IMR-90 (cell line): ENCODE results near the gene PLCD1. TPM values are rescaled to one million over a fixed set of nuclear protein-coding genes. Genes with fewer than 3 reads are reported as not detected.

Experiments used
- ATAC-seq: fragments of 200-7000 bp; cut with Tn5 transposase; 2 replicates; pipeline ENCODE4 v1.9.1; 2020; ENCODE audit warnings: low read depth, mild to moderate bottlenecking, moderate library complexity
- BruUV-seq: library from RNA; stranded (reverse); fragments of 400-500 nt; replicated peaks from 2 replicates; lab custom pipeline; 2021; lab: Mats Ljungman, UMichigan
- CTCF ChIA-PET: fragments of 300-600 bp; formaldehyde crosslinking; extraction: SDS; loops from one replicate; lab custom pipeline; 2021; ENCODE audit warnings: antibody characterized with exemption; lab: Yijun Ruan, JAX
- POLR2A ChIA-PET: fragments of 300-600 bp; sonication (Branson Sonifier 250); formaldehyde crosslinking; loops from one replicate; lab custom pipeline; 2022; ENCODE audit warnings: antibody characterized with exemption; ENCODE audit not compliant: unreplicated experiment; lab: Charles Lee
- DNase-seq: peaks from one replicate; pipeline ENCODE4 v3.0.0; 2013
- H2AFZ ChIP-seq: replicated peaks from 2 replicates; pipeline ENCODE3; 2013; ENCODE audit warnings: low read length, mild to moderate bottlenecking; ENCODE audit not compliant: poor library complexity
- H2AK5ac ChIP-seq: 2 replicates; pipeline ENCODE4 v1.6.1; 2013; ENCODE audit warnings: low read depth, low read length, inconsistent platforms
- H2AK9ac ChIP-seq: replicated peaks from 2 replicates; pipeline ENCODE3; 2013; ENCODE audit warnings: mild to moderate bottlenecking, low read depth, low read length, moderate library complexity; ENCODE audit not compliant: poor library complexity
- H2BK120ac ChIP-seq: 2 replicates; pipeline ENCODE4 v1.6.1; 2013; ENCODE audit warnings: low read depth, low read length, inconsistent platforms
- H2BK15ac ChIP-seq: 3 replicates; pipeline ENCODE4 v1.6.1; 2013; ENCODE audit warnings: low read depth, low read length, inconsistent platforms
- H2BK20ac ChIP-seq: 2 replicates; pipeline ENCODE4 v1.6.1; 2013; ENCODE audit warnings: low read depth, mild to moderate bottlenecking, inconsistent platforms, low read length, moderate library complexity
- H2BK5ac ChIP-seq: 2 replicates; pipeline ENCODE4 v1.6.1; 2013; ENCODE audit warnings: mild to moderate bottlenecking, low read depth, low read length, inconsistent platforms; ENCODE audit not compliant: poor library complexity, severe bottlenecking
- H3K14ac ChIP-seq: replicated peaks from 2 replicates; pipeline ENCODE4 v1.6.1; 2013; ENCODE audit warnings: low read depth, low read length, inconsistent platforms
- H3K18ac ChIP-seq: 2 replicates; pipeline ENCODE4 v1.6.1; 2013; ENCODE audit warnings: low read depth, low read length, control low read depth
- H3K23ac ChIP-seq: 2 replicates; pipeline ENCODE4 v1.6.1; 2013; ENCODE audit warnings: low read depth, low read length, inconsistent platforms
- H3K27ac ChIP-seq: 2 replicates; pipeline ENCODE4 v1.5.1; 2013; ENCODE audit warnings: mild to moderate bottlenecking, control low read depth, low read length; ENCODE audit not compliant: insufficient read depth
- H3K27me3 ChIP-seq: 2 replicates; pipeline ENCODE4 v1.6.1; 2013; ENCODE audit warnings: low read length; ENCODE audit not compliant: control insufficient read depth, insufficient read depth
- H3K36me3 ChIP-seq: 2 replicates; pipeline ENCODE4 v1.6.1; 2013; ENCODE audit warnings: low read length, mixed read lengths; ENCODE audit not compliant: control insufficient read depth, insufficient read depth
- H3K4ac ChIP-seq: 2 replicates; pipeline ENCODE4 v1.6.1; 2013; ENCODE audit warnings: low read depth, low read length, inconsistent platforms
- H3K4me1 ChIP-seq: 2 replicates; pipeline ENCODE4 v1.6.1; 2013; ENCODE audit warnings: low read length, mixed read lengths; ENCODE audit not compliant: control insufficient read depth, insufficient read depth
- H3K4me2 ChIP-seq: 2 replicates; pipeline ENCODE4 v1.6.1; 2013; ENCODE audit warnings: low read depth, mild to moderate bottlenecking, control low read depth, low read length, moderate library complexity
- H3K4me3 ChIP-seq: 2 replicates; pipeline ENCODE4 v1.5.1; 2013; ENCODE audit warnings: low read depth, mild to moderate bottlenecking, control low read depth, low read length, moderate library complexity; ENCODE audit not compliant: insufficient read depth
- H3K56ac ChIP-seq: 2 replicates; pipeline ENCODE4 v1.6.1; 2013; ENCODE audit warnings: low read length, inconsistent platforms; ENCODE audit not compliant: insufficient read depth; ENCODE audit errors: extremely low read depth
- H3K79me1 ChIP-seq, 2 experiments: 2 replicates each; pipeline ENCODE4 v1.6.1; 2013; ENCODE audit warnings: low read length in 2 of 2, inconsistent platforms in 1 of 2, low read depth in 1 of 2
- H3K9ac ChIP-seq: 2 replicates; pipeline ENCODE4 v1.6.1; 2013; ENCODE audit warnings: low read depth, low read length, control low read depth
- H3K9me1 ChIP-seq: 2 replicates; pipeline ENCODE4 v1.6.1; 2013; ENCODE audit warnings: low read length, inconsistent platforms; ENCODE audit not compliant: insufficient read depth
- H3K9me3 ChIP-seq: 2 replicates; pipeline ENCODE4 v1.6.1; 2013; ENCODE audit warnings: low read length; ENCODE audit not compliant: control insufficient read depth, insufficient read depth
- H4K20me1 ChIP-seq: 2 replicates; pipeline ENCODE4 v1.6.1; 2013; ENCODE audit warnings: low read length, inconsistent platforms; ENCODE audit not compliant: insufficient read depth
- H4K5ac ChIP-seq: 2 replicates; pipeline ENCODE4 v1.6.1; 2013; ENCODE audit warnings: mild to moderate bottlenecking, low read depth, low read length, control low read depth
- H4K8ac ChIP-seq, 2 experiments: 2 replicates each; pipeline ENCODE4 v1.6.1; 2013; ENCODE audit warnings: low read depth in 2 of 2, low read length in 2 of 2, control low read depth in 1 of 2, inconsistent platforms in 1 of 2
- H4K91ac ChIP-seq: 2 replicates; pipeline ENCODE4 v1.6.1; 2013; ENCODE audit warnings: low read depth, low read length, inconsistent platforms; ENCODE audit not compliant: insufficient read depth
- BHLHE40 ChIP-seq: fragments of 150-350 bp; IDR thresholded peaks from 2 replicates; pipeline ENCODE4 v1.6.1; 2016; ENCODE audit warnings: mild to moderate bottlenecking, low read depth, low read length
- CEBPB ChIP-seq: IDR thresholded peaks from 2 replicates; pipeline ENCODE4 v1.6.1; 2012; ENCODE audit warnings: low read depth, low read length, improper control_type of control experiment
- CHD1 ChIP-seq: IDR thresholded peaks from 2 replicates; pipeline ENCODE4 v1.6.1; 2012; ENCODE audit warnings: low read depth, low read length, improper control_type of control experiment
- FOS ChIP-seq: fragments of 150-350 bp; IDR thresholded peaks from 2 replicates; pipeline ENCODE4 v1.6.1; 2016; ENCODE audit warnings: low read depth, low read length
- MAFK ChIP-seq: IDR thresholded peaks from 2 replicates; pipeline ENCODE4 v1.6.1; 2012; ENCODE audit warnings: low read depth, low read length, improper control_type of control experiment
- MAZ ChIP-seq: IDR thresholded peaks from 2 replicates; pipeline ENCODE4 v1.6.1; 2012; ENCODE audit warnings: low read depth, mild to moderate bottlenecking, low read length, improper control_type of control experiment, moderate library complexity, borderline replicate concordance
- MXI1 ChIP-seq: IDR thresholded peaks from 2 replicates; pipeline ENCODE4 v1.6.1; 2012; ENCODE audit warnings: low read depth, mild to moderate bottlenecking, low read length, moderate library complexity, borderline replicate concordance
- NFE2L2 ChIP-seq: fragments of 150-350 bp; IDR thresholded peaks from 2 replicates; pipeline ENCODE4 v1.6.1; 2016; ENCODE audit warnings: low read depth, mild to moderate bottlenecking, low read length
- POLR2A ChIP-seq: IDR thresholded peaks from 2 replicates; pipeline ENCODE4 v1.6.1; 2012; ENCODE audit warnings: mild to moderate bottlenecking, low read depth, low read length
- RAD21 ChIP-seq: IDR thresholded peaks from 2 replicates; pipeline ENCODE4 v1.6.1; 2012; ENCODE audit warnings: low read length, improper control_type of control experiment
- RCOR1 ChIP-seq: IDR thresholded peaks from 2 replicates; pipeline ENCODE4 v1.6.1; 2012; ENCODE audit warnings: mild to moderate bottlenecking, low read length, improper control_type of control experiment; ENCODE audit not compliant: insufficient replicate concordance
- RFX5 ChIP-seq: IDR thresholded peaks from 2 replicates; pipeline ENCODE4 v1.8.0; 2012; ENCODE audit warnings: low read depth, mild to moderate bottlenecking, low read length, moderate library complexity
- SMC3 ChIP-seq: fragments of 150-350 bp; IDR thresholded peaks from 2 replicates; pipeline ENCODE4 v1.6.1; 2016; ENCODE audit warnings: low read depth, mild to moderate bottlenecking, antibody characterized with exemption, low read length, moderate library complexity
- WGBS, 2 experiments: methylation state at CpG; one replicate each; pipeline versions ENCODE4 v1.1.5 to v1.1.7; 2013; ENCODE audit warnings: missing lambda C conversion rate in 2 of 2; ENCODE audit not compliant: insufficient read length in 1 of 2; ENCODE audit errors: extremely low coverage in 2 of 2; 5-methylcytosine and 5-hydroxymethylcytosine counted together
- dilution Hi-C: fragments of 300-500 bp; cut with HindIII; formaldehyde crosslinking; loops from one replicate; pipeline ENCODE4 v1.14.3; 2018; ENCODE audit warnings: low sequenced_read_pairs; ENCODE audit not compliant: unreplicated experiment
- in situ Hi-C: fragments of 300-500 bp; cut with MboI; formaldehyde crosslinking; loops from 3 replicates; pipeline ENCODE4 v1.14.3; 2019; ENCODE audit warnings: low sequenced_read_pairs, inconsistent platforms, mixed read lengths
- intact Hi-C: fragments of 100-400 bp; cut with micrococcal nuclease; formaldehyde crosslinking; loops from 2 replicates; pipeline ENCODE4 v1.10.0; 2022
- polyA plus RNA-seq, 3 experiments: library from polyadenylated mRNA; depleted of rRNA; stranded (reverse); fragments of >200 nt; gene quantifications; 2 replicates each; pipeline ENCODE4 v1.2.3, GENCODE V29; 2012; ENCODE audit warnings: low replicate concordance in 1 of 3
- total RNA-seq: library from RNA; depleted of rRNA; stranded (reverse); fragments of >200 nt; gene quantifications from 2 replicates; pipeline ENCODE4 v1.2.3, GENCODE V29; 2012
- TF ChIP-seq, protein P1 (sequence below): conservative IDR thresholded peaks from 2 replicates; pipeline ENCODE4 v1.5.1; 2012; ENCODE audit warnings: mild to moderate bottlenecking, low read depth, low read length, improper control_type of control experiment
- TF ChIP-seq, protein P2 (sequence below): fragments of 150-350 bp; IDR thresholded peaks from 2 replicates; pipeline ENCODE4 v1.6.1; 2016; ENCODE audit warnings: low read depth, mild to moderate bottlenecking, low read length, moderate library complexity, borderline replicate concordance
- TF ChIP-seq, protein P3 (sequence below): fragments of 150-350 bp; IDR thresholded peaks from 2 replicates; pipeline ENCODE4 v1.6.1; 2017; ENCODE audit warnings: mild to moderate bottlenecking, antibody characterized with exemption, low read length, low read depth

PLCD1 gene
- total and polyA plus RNA-seq, 2 of the 4 experiments (the other 2 are of a cell fraction): 14.9 to 16.3 TPM

DNA sequence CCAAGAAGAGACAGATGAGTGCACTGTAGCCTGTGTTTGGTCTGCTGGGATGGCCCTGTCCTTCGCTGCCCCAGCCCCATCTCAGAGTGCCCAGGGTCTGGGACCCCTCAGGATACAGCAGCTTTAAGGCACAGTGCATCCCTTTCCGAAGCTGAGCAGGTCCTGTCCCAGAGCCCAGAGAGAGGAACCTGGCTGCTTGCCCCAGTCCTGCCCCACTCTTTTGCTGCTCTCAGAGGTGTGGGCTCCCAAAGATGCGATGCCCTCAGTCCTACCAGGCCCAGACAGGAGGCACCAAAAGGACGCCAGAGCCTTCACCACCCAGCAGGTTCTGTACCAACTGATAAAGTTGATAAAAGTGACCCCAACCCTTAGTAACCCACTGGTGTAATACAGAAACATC, 8.2 kb downstream of the PLCD1 start:
- H3K9me3 ChIP-seq: peaks cover 3% of the 10 kb centered on the region; the same call in 1 of the 2 replicates
- H3K23ac ChIP-seq: no peak overlapping the region
- BruUV-seq: no TSS peak
- no peak overlapping the region for H2BK20ac ChIP-seq
- peaks cover 2% of the 10 kb centered on the region; the same call in 1 of the 2 replicates for H3K4me1 ChIP-seq
- no peak overlapping the region for H3K27ac ChIP-seq
- in situ Hi-C loops: no loop called here
- H3K18ac ChIP-seq: no peak overlapping the region
- H3K9ac ChIP-seq: no peak overlapping the region
- no peak overlapping the region for H3K4me3 ChIP-seq
- peaks cover 0 to 22% of the 10 kb centered on the region in 2 experiments; a peak in 3 of 4 replicates for H3K79me1 ChIP-seq
- H2BK5ac ChIP-seq: no peak overlapping the region
- H4K91ac ChIP-seq: no peak overlapping the region
- H2AFZ ChIP-seq: peak overlapping the region; percentile 5
- 89% methylated on average over 2 of the region's 4 CpGs; no CpG with 5 or more reads in 1 of the 2 experiments for WGBS, 2 experiments
- no peaks in the 10 kb centered on the region; the same call in none of the 2 replicates for H4K20me1 ChIP-seq
- no peak overlapping the region for H3K4ac ChIP-seq
- ATAC-seq (no peak), DNase-seq (no peak)
- no peak overlapping the region for H2BK120ac ChIP-seq
- no peak overlapping the region for H3K14ac ChIP-seq
- intact Hi-C loops: no loop called here
- H3K56ac ChIP-seq: no peak overlapping the region
- H2BK15ac ChIP-seq: no peak overlapping the region
- H3K27me3 ChIP-seq: no peaks in the 10 kb centered on the region
- ChIA-PET CTCF (no interaction called here), POLR2A (interaction anchor here (0.6 kb wide), 1 partner anchor 566 kb away, joined by 3 read pairs; no protein-coding TSS in a partner anchor)
- H4K5ac ChIP-seq: no peak overlapping the region
- no peak overlapping the region for H3K4me2 ChIP-seq
- H2AK9ac ChIP-seq: no peak overlapping the region
- dilution Hi-C loops: no loop called here
- peaks cover 18% of the 10 kb centered on the region for H3K9me1 ChIP-seq
- TF ChIP-seq, protein P1, sequence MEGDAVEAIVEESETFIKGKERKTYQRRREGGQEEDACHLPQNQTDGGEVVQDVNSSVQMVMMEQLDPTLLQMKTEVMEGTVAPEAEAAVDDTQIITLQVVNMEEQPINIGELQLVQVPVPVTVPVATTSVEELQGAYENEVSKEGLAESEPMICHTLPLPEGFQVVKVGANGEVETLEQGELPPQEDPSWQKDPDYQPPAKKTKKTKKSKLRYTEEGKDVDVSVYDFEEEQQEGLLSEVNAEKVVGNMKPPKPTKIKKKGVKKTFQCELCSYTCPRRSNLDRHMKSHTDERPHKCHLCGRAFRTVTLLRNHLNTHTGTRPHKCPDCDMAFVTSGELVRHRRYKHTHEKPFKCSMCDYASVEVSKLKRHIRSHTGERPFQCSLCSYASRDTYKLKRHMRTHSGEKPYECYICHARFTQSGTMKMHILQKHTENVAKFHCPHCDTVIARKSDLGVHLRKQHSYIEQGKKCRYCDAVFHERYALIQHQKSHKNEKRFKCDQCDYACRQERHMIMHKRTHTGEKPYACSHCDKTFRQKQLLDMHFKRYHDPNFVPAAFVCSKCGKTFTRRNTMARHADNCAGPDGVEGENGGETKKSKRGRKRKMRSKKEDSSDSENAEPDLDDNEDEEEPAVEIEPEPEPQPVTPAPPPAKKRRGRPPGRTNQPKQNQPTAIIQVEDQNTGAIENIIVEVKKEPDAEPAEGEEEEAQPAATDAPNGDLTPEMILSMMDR: no peak
- TF ChIP-seq MAFK: no peak
- TF ChIP-seq CEBPB: no peak
- no peak for TF ChIP-seq CHD1
- TF ChIP-seq BHLHE40: no peak
- TF ChIP-seq FOS: no peak
- no peak for TF ChIP-seq SMC3
- TF ChIP-seq RFX5: no peak
- TF ChIP-seq RAD21: no peak
- TF ChIP-seq MXI1: no peak
- TF ChIP-seq, protein P2, sequence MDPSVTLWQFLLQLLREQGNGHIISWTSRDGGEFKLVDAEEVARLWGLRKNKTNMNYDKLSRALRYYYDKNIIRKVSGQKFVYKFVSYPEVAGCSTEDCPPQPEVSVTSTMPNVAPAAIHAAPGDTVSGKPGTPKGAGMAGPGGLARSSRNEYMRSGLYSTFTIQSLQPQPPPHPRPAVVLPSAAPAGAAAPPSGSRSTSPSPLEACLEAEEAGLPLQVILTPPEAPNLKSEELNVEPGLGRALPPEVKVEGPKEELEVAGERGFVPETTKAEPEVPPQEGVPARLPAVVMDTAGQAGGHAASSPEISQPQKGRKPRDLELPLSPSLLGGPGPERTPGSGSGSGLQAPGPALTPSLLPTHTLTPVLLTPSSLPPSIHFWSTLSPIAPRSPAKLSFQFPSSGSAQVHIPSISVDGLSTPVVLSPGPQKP: no peak
- no peak for TF ChIP-seq MAZ
- no peak for TF ChIP-seq POLR2A
- no peak for TF ChIP-seq NFE2L2
- no peak for TF ChIP-seq RCOR1
- TF ChIP-seq, protein P3, sequence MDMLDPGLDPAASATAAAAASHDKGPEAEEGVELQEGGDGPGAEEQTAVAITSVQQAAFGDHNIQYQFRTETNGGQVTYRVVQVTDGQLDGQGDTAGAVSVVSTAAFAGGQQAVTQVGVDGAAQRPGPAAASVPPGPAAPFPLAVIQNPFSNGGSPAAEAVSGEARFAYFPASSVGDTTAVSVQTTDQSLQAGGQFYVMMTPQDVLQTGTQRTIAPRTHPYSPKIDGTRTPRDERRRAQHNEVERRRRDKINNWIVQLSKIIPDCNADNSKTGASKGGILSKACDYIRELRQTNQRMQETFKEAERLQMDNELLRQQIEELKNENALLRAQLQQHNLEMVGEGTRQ: no peak
- H3K36me3 ChIP-seq: peaks cover 16% of the 10 kb centered on the region
- H4K8ac ChIP-seq: no peak overlapping the region
- no peak overlapping the region for H2AK5ac ChIP-seq
